ENCODE results near the gene BUB3. TPM values are rescaled to one million over a fixed set of nuclear protein-coding genes. Genes with fewer than 3 reads are reported as not detected.
A peak's percentile ranks its signal among the peaks of the same experiment; 100 is the strongest.

BUB3 gene
- total and polyA plus RNA-seq, 2 of the 13 experiments (the other 11 are each of a cell fraction or from before 2014, with no cell fraction given) = 174 to 188 TPM

DNA sequence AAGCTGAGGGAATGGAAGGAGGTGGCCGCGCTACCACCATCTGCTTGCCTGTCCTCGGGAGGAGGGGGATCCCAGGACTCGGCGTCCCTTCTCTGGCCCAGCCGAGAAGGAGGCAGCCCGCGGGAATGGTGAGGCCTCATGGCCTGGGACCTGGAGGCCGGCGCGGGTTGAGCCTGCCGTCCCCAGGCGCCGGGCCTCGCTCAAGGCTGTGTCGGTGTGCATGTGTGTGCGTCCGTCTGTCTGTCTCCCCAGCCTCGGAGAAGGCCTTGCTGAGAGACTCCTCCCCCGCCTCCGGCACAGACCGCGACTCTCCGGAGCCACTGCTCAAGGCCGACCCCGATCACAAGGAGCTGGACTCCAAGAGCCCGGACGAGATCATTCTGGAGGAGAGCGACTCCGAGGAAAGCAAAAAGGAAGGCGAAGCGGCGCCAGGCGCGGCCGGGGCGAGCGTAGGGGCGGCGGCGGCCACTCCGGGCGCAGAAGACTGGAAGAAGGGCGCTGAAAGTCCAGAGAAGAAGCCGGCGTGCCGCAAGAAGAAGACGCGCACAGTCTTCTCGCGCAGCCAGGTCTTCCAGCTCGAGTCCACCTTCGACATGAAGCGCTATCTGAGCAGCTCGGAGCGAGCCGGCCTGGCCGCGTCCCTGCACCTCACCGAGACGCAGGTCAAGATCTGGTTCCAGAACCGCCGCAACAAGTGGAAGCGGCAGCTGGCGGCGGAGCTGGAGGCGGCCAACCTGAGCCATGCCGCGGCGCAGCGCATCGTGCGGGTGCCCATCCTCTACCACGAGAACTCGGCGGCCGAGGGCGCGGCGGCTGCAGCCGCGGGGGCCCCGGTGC is 17.2 kb upstream of the BUB3 start:
- peak overlapping the region; percentile 27 to 61 (median 40); a peak in 5 of 6 replicates for H3K4me3 ChIP-seq (replicated peaks in 1 of 3; ENCODE audit: insufficient read depth in 1 of 3, low read depth in 2 of 3, low read length in 3 of 3)
- H4K20me1 ChIP-seq (ENCODE audit: insufficient read depth, low read length) = peaks cover 6% of the 10 kb centered on the region; the same call in 1 of the 2 replicates
- H3K79me2 ChIP-seq (ENCODE audit: insufficient read depth, low read length) = no peaks in the 10 kb centered on the region
- H3K27me3 ChIP-seq (ENCODE audit: control insufficient read depth in 1 of 2, insufficient read depth in 2 of 2, low read length in 2 of 2) = peaks cover 17 to 86% of the 10 kb centered on the region in 2 experiments; a peak in 4 of 5 replicates
- in situ Hi-C loops (cut with HindIII; ENCODE audit: extremely low pct_ligation_motif_present, low pct_unique_long_range_greater_than_20kb) (no loop called here), intact Hi-C loops (cut with micrococcal nuclease; ENCODE audit: unreplicated experiment) (loop anchor here (5.0 kb wide), 1 partner anchor 130 kb away; no protein-coding TSS in a partner anchor)
- no TSS peak for BruUV-seq (replicated peaks)
- H3K4me2 ChIP-seq (ENCODE audit: low read depth, low read length) = peak overlapping the region; percentile 69
- ATAC-seq (peak; percentile 2; the same call in 1 of the 3 replicates), FAIRE-seq (no peak), DNase-seq (ENCODE audit: low spot score) (no peak)
- H3K27ac ChIP-seq (ENCODE audit: extremely low read length, insufficient read depth, low read length) = no peak overlapping the region
- WGBS (ENCODE audit: low lambda C conversion rate) = 9% methylated on average over 8 of the region's 83 CpGs
- ChIA-PET CTCF (ENCODE audit: low intra/inter-chr PET ratio, low total read pairs) (no interaction called here), POLR2A (no interaction called here)
- no peak overlapping the region for H3K9ac ChIP-seq (ENCODE audit: insufficient read depth, low read depth, low read length)
- peaks cover 60% of the 10 kb centered on the region for H3K4me1 ChIP-seq (ENCODE audit: insufficient read depth, low read length)
- H3K9me3 ChIP-seq (ENCODE audit: low read length) = no peaks in the 10 kb centered on the region
- no peaks in the 10 kb centered on the region for H3K36me3 ChIP-seq (replicated peaks in 1 of 2; ENCODE audit: control insufficient read depth in 1 of 2, insufficient read depth in 2 of 2, low read length in 2 of 2)
- H2AFZ ChIP-seq (ENCODE audit: low read length) = no peak overlapping the region
- TF ChIP-seq ZC3H13 (CRISPR knock-in tag; IDR thresholded peaks at IDR 0.05) = no peak
- 0 out of 2 replicates have a peak, but pooled peaks have one; percentile 32 for TF ChIP-seq ZNF567 (CRISPR knock-in tag; IDR thresholded peaks at IDR 0.05; ENCODE audit: borderline replicate concordance)
- no peak for TF ChIP-seq SP5 (CRISPR knock-in tag; IDR thresholded peaks at IDR 0.05; ENCODE audit: borderline replicate concordance, low read depth)
- TF ChIP-seq, protein P1, sequence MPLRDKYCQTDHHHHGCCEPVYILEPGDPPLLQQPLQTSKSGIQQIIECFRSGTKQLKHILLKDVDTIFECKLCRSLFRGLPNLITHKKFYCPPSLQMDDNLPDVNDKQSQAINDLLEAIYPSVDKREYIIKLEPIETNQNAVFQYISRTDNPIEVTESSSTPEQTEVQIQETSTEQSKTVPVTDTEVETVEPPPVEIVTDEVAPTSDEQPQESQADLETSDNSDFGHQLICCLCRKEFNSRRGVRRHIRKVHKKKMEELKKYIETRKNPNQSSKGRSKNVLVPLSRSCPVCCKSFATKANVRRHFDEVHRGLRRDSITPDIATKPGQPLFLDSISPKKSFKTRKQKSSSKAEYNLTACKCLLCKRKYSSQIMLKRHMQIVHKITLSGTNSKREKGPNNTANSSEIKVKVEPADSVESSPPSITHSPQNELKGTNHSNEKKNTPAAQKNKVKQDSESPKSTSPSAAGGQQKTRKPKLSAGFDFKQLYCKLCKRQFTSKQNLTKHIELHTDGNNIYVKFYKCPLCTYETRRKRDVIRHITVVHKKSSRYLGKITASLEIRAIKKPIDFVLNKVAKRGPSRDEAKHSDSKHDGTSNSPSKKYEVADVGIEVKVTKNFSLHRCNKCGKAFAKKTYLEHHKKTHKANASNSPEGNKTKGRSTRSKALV (CRISPR knock-in tag; IDR thresholded peaks at IDR 0.05) = peak; percentile 98
- no peak for TF ChIP-seq STAT5B (CRISPR knock-in tag; IDR thresholded peaks at IDR 0.05)
- peak; percentile 6 for TF ChIP-seq RBM39 (IDR thresholded peaks at IDR 0.05; ENCODE audit: low read depth, low read length, poor library complexity, severe bottlenecking)
- TF ChIP-seq, protein P2, sequence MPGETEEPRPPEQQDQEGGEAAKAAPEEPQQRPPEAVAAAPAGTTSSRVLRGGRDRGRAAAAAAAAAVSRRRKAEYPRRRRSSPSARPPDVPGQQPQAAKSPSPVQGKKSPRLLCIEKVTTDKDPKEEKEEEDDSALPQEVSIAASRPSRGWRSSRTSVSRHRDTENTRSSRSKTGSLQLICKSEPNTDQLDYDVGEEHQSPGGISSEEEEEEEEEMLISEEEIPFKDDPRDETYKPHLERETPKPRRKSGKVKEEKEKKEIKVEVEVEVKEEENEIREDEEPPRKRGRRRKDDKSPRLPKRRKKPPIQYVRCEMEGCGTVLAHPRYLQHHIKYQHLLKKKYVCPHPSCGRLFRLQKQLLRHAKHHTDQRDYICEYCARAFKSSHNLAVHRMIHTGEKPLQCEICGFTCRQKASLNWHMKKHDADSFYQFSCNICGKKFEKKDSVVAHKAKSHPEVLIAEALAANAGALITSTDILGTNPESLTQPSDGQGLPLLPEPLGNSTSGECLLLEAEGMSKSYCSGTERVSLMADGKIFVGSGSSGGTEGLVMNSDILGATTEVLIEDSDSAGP (CRISPR knock-in tag; IDR thresholded peaks at IDR 0.05; ENCODE audit: borderline replicate concordance) = peak; percentile 21; the same call in 1 of the 2 replicates
- TF ChIP-seq CBX2 (IDR thresholded peaks at IDR 0.05; ENCODE audit: low read depth, low read length) = peak; percentile 70; the same call in 1 of the 2 replicates
- no peak for TF ChIP-seq CBX2 (CRISPR knock-in tag; IDR thresholded peaks at IDR 0.05; ENCODE audit: low read depth)
- peak; percentile 8; the same call in 1 of the 2 replicates for TF ChIP-seq ZFY (CRISPR knock-in tag; IDR thresholded peaks at IDR 0.05)
- 0 out of 2 replicates have a peak, but pooled peaks have one; percentile 43 for TF ChIP-seq HDAC1 (CRISPR knock-in tag; IDR thresholded peaks at IDR 0.05)
- TF ChIP-seq HNRNPLL (IDR thresholded peaks at IDR 0.05; ENCODE audit: low read depth, low read length, poor library complexity, severe bottlenecking) = peak; percentile 53
- TF ChIP-seq HIVEP1 (CRISPR knock-in tag; IDR thresholded peaks at IDR 0.05) = peak; percentile 13; the same call in 1 of the 2 replicates
- peak; percentile 28; the same call in 1 of the 2 replicates for TF ChIP-seq ZNF777 (CRISPR knock-in tag; IDR thresholded peaks at IDR 0.05)
- TF ChIP-seq ZNF263 (CRISPR knock-in tag; IDR thresholded peaks at IDR 0.05) = peak; percentile 57
- TF ChIP-seq GABPB1 (CRISPR knock-in tag; IDR thresholded peaks at IDR 0.05) = 0 out of 2 replicates have a peak, but pooled peaks have one; percentile 10
- TF ChIP-seq MTF2 (CRISPR knock-in tag; IDR thresholded peaks at IDR 0.05; ENCODE audit: borderline replicate concordance) = peak; percentile 98

Data from HepG2 (cell line).